ENCODE measurements around the gene BCKDHA.

GRCh38 chr19:41350735-41351338 lies 46.8 kb upstream of the BCKDHA start:
- TF ChIP-seq, protein P1, sequence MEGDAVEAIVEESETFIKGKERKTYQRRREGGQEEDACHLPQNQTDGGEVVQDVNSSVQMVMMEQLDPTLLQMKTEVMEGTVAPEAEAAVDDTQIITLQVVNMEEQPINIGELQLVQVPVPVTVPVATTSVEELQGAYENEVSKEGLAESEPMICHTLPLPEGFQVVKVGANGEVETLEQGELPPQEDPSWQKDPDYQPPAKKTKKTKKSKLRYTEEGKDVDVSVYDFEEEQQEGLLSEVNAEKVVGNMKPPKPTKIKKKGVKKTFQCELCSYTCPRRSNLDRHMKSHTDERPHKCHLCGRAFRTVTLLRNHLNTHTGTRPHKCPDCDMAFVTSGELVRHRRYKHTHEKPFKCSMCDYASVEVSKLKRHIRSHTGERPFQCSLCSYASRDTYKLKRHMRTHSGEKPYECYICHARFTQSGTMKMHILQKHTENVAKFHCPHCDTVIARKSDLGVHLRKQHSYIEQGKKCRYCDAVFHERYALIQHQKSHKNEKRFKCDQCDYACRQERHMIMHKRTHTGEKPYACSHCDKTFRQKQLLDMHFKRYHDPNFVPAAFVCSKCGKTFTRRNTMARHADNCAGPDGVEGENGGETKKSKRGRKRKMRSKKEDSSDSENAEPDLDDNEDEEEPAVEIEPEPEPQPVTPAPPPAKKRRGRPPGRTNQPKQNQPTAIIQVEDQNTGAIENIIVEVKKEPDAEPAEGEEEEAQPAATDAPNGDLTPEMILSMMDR (IDR thresholded peaks at IDR 0.05) = no peak
- TF ChIP-seq SMC3 (IDR thresholded peaks at IDR 0.05; ENCODE audit: low read depth, low read length) = no peak
- TF ChIP-seq USF2 (IDR thresholded peaks at IDR 0.05; ENCODE audit: borderline replicate concordance, low read depth, low read length) = no peak
